ENCODE measurements around the gene PRDM16. TPM values are rescaled to one million over a fixed set of nuclear protein-coding genes. Genes with fewer than 3 reads are reported as not detected.
A peak's percentile ranks its signal among the peaks of the same experiment; 100 is the strongest.

Gene PRDM16
- total RNA-seq, 1 donor from 2014 or later: 1.5 TPM

DNA sequence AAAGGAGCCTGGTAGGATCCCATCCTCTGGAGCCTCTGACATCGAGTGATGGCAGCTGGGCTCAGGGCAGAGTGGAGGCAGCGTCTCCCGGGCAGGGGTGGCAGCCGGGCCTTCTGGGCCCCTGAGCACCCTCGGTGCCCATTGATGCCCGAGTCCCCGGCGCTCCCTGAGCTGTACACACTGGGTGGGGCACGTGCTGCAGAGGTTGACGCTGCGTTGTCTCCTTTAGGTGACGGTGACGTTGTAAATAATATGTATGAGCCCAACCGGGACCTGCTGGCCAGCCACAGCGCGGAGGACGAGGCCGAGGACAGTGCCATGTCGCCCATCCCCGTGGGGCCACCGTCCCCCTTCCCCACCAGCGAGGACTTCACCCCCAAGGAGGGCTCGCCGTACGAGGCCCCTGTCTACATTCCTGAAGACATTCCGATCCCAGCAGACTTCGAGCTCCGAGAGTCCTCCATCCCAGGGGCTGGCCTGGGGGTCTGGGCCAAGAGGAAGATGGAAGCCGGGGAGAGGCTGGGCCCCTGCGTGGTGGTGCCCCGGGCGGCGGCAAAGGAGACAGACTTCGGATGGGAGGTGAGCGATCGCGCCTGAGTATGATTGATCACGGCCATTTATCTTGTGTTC, 117.0 kb downstream of the PRDM16 start:
- no peak for DNase-seq

- peak; percentile 58 for DNase-seq
These were observed 117.5 kb downstream of the PRDM16 start for GRCh38 chr1:3186526-3186921.

DNA sequence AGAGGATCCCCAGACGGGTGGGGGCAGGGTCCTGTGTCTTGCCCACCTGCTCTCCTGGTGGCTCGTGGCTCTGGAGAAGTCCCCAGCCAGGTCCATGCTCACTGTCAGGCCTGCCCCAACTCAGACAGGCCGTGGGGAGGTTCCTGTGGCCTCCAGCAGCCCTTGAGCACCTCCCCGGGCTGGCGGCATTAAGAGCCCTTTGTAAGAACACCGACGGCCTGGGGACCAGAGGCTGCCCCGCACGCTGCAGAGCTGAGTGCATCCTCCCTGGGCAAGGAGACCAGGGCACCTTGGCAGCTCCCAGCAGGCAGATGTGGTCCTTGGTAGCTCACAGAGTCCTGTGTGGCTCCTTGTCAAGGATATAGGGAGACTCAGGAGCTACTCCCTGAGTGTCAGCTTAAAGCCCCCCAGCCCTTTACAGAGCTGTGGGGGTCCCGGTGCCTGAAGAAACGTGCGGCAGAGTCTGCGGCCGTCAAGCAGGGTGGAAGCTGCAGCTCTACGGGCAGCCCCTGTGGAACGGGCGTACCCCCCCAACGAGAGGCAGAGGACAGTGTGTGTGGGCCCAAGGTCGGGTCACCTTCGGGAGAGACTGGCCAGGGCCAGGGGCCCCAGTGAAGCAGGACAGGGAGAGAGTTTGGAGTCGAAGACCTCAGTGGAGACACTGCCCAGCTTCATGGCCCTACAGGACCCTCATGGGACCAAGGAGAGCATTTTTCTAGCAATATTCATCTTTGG, 118.6 kb downstream of the PRDM16 start:
- DNase-seq: no peak

DNA sequence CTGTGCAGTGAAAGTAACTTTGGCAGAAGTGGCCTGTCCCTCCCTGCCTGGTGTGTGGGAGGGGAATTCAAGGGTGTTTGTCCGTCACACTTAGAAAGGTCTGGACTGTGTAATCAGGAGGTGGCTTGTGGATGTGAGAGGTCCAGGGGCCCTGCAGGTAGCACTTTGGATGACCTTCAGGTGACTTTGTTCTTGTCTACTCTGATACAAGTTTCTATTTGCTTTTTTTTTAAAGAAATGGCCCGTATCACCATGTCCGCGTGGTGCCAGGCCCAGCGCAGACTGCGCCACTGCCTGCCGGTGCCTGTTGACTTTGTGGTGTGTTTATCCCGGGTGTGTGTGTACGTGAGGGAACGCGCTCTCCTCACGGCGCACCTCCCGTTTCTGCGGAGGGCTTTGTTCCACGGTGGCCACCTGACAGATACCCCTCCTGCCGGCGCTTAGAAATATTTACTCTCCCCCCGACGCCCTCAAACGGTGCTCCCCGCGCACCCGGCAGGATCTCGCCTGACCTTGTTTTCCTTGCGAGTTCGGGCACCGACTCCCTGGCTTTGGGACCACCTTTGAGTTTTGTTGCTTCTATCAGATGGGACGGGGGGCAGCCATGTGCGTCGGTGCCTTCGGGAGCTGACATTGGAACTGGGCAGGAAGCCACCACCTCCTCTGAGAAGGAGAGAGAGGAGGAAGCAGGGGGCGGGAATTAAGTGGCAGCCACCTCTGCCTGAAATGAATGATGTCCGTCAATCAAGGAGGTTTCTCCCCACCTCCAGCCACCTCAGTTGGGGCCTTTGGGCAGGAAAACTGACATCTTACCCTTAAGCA, 119.4 kb downstream of the PRDM16 start:
- DNase-seq: no peak

DNA sequence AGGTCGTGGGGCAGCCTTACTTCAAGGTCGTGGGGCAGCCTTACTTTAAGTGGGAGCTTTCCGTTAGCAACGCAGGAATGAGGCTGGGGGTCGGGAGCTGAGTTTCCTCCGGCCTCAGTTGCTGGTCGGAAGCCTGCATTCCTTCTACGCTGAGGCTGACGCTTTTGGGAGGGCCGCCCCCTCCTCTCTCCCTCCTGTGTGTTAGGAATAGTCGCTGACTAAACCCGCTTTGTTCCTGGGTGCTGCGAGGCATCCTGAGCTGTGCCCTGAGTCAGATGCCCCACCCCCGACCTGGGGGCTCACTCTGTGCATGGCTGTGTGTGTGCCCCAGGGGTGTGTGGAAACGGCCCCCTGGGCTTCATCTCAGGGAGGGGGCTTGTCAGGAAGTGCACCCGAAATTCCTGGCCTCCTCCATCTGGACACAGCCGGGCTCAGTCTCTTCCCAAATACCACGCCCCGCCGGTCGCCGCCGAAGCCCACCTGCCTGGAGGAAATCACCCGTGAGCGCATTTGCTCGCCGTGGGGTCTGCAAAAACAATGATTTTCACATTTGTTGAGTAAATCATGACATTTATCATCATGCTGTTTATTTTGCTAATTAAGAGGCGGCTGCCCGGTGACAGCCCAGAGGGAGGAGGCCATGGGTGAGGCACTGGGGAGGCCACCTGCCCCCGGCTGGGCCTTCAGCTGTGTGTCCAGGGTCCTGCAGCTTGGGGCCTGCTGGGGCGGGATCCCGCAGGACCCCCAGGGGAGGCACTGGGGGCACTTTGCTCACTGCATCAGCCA, 121.4 kb downstream of the PRDM16 start:
- DNase-seq: no peak

DNA sequence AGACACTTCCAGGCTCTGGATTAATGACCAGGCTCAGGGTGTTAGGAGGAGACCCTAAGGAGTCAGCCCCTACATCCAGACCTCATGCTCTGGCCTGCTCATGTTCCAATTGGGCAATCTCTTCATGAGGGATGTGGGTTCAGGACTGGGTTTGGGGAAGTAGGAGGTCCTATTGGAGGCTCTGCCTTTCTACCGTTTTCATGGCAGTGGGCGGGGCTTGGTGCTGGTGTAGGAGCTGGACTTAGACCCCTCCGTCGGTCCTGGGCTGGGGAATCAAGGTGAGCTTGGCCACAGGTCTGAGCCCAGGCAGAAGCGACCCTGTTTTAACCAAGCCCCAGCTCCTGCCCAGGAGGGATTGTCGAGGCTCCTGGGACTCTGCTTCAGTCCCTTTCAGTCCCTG, 123.4 kb downstream of the PRDM16 start:
- no peak for DNase-seq

DNA sequence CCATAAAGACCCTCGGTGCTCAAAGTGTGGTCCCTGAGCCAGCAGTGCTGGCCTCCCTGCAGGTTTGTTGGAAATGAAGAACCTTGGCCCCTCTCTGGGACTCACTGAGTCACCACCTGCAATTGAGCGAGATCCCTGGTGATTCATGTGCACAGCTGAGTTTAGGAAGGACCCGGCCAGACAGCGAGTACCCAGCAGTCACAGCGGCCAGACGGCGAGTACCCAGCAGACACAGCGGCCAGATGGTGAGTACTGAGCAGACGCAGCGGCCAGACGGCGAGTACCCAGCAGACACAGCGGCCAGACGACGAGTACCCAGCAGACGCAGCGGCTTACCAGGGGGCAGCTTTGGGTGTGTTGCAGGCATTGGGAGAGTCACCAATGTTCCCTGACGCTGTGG, 123.8 kb downstream of the PRDM16 start:
- DNase-seq: no peak

DNA sequence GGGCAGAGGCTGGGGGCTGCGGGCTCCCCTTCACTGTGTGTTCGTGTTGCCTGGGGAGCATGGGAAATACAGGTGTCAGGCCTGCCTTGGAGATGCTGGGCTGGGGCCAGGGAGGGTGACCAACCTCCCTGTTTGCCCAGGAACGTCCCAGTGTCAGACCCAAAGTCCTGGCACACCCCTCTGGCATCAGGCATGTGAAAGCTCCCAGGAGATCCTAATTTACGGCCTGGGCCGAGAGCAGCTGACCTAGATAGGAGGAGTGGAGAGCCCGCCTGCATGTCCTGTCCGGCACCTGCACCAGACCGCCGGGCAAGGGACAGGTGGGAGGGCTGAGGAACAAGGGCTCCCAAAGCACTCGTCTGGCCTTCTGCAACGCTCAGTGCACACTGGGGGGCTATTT, 124.8 kb downstream of the PRDM16 start:
- DNase-seq: no peak

GRCh38 chr1:3194760-3195479, 125.9 kb downstream of the PRDM16 start:
- no peak for DNase-seq

DNA sequence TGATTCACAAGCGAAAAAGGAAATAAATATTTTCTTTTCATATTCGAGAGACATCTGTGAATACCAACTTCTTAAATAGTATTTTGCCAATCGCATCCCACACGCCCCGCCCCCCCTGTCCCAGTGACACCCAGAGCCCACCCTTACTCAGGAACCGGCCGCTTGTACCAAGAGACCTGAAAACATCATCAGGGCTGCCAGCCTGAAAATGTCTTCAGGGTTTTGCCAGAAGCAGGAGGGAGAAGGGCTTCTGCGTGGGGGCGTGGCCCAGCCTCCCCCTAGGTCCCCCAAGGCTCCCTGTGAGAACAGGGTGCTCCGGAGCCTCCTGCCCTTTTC, 126.4 kb downstream of the PRDM16 start:
- DNase-seq: no peak

- no peak for DNase-seq
These were observed 127.0 kb downstream of the PRDM16 start for GRCh38 chr1:3195966-3196515.

GRCh38 chr1:3196577-3197245, 127.7 kb downstream of the PRDM16 start:
- no peak for DNase-seq

DNA sequence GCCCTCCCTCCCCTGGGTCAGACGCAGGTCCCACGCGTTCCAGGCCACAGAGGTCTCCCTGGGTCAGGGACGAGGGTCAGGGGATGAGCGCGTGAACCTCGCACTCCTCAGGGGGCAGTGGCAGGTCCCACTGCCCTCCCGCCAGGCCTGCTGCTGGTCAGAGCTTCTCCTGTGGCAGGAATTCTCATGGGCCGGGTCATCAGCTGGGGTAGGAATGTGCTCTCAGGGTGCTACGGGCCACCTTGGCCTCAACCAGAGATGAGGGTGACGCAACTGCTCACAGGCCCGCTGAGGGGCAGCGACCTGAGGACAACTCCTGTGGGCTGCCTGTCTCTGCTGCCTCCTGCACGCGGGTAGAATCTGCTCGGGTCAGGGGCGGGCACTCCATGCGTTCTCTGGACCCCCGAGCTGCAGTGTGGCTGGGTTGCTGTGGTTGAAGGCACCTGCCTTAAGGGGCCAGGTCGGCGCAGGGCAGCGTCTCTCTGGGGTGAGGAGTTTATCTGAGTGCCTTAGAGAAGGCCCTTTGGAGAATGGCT, 128.8 kb downstream of the PRDM16 start:
- DNase-seq: no peak

GRCh38 chr1:3198371-3199271, 129.6 kb downstream of the PRDM16 start:
- no peak for DNase-seq

- no peak for DNase-seq
These were observed 135.7 kb downstream of the PRDM16 start for GRCh38 chr1:3204725-3205124.

DNA sequence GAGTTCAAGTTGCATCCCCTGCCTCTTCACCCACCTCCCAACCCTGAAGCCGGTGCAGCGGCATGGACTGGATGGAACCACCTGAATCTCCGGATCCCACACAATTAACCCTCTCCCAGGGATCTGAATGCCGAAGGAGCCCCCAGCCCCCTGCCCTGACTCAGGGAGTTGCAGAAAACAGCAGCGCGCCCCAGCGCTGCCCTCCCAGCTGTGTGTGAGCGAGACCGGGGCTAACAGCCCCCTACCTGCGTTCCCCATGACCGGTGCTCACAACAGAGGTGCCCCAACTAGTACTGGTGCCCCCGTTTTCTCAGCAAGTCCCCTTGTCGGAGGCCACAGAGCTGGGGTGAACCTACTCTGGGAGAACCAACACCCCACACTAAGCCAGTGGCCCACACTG, 136.8 kb downstream of the PRDM16 start:
- no peak for DNase-seq

GRCh38 chr1:3206696-3207095, 137.7 kb downstream of the PRDM16 start:
- DNase-seq: no peak

- no peak for DNase-seq
These were observed 138.3 kb downstream of the PRDM16 start for GRCh38 chr1:3207217-3207848.

GRCh38 chr1:3208819-3209200, 139.8 kb downstream of the PRDM16 start:
- no peak for DNase-seq
